Fibroblast of lung (primary cell): Measurements from ENCODE around the gene DKK2.

ENCODE experiments used
- EZH2 ChIP-seq: IDR thresholded peaks from 2 replicates; pipeline ENCODE4 v1.5.1; 2012; ENCODE audit warnings: low read length, control low read depth, mild to moderate bottlenecking; ENCODE audit errors: missing control alignments
- TF ChIP-seq, protein P1 (sequence below), 2 donors: IDR thresholded peaks in 1 of 2; conservative IDR thresholded peaks in 1 of 2; 1 replicate in 1 of 2; 2 replicates in 1 of 2; pipeline ENCODE4 v1.5.1; 2011 to 2012; ENCODE audit warnings: low read length in 2 of 2, control low read depth in 1 of 2, inconsistent platforms in 1 of 2, low read depth in 1 of 2, mild to moderate bottlenecking in 1 of 2

DNA sequence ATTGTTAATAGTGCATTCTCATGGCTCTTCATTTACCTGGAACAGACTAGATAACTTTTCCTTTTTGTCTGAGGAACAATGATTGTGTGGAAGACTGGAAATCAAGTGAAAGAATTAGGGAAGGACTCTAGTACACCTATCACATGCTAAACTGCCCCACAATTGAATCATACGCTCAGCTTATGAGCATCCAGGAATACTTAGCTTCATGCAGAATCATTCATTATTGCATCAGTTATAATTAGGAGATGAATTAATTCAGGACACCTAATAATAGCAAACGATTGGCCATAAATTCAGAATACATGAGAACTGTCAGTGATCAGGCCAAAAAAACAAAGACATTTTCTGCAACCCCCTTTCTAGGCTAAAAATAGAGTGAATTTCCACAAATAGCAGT is 106.9 kb downstream of the DKK2 start:
- TF ChIP-seq, protein P1, sequence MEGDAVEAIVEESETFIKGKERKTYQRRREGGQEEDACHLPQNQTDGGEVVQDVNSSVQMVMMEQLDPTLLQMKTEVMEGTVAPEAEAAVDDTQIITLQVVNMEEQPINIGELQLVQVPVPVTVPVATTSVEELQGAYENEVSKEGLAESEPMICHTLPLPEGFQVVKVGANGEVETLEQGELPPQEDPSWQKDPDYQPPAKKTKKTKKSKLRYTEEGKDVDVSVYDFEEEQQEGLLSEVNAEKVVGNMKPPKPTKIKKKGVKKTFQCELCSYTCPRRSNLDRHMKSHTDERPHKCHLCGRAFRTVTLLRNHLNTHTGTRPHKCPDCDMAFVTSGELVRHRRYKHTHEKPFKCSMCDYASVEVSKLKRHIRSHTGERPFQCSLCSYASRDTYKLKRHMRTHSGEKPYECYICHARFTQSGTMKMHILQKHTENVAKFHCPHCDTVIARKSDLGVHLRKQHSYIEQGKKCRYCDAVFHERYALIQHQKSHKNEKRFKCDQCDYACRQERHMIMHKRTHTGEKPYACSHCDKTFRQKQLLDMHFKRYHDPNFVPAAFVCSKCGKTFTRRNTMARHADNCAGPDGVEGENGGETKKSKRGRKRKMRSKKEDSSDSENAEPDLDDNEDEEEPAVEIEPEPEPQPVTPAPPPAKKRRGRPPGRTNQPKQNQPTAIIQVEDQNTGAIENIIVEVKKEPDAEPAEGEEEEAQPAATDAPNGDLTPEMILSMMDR (conservative IDR thresholded peaks at IDR 0.05 in 1 of 2, IDR thresholded peaks at IDR 0.05 in 1 of 2; ENCODE audit: low read depth in 1 of 2, low read length in 2 of 2): no peak
- TF ChIP-seq EZH2: no peak
